ENCODE data around the gene CRYBB1.

DNA sequence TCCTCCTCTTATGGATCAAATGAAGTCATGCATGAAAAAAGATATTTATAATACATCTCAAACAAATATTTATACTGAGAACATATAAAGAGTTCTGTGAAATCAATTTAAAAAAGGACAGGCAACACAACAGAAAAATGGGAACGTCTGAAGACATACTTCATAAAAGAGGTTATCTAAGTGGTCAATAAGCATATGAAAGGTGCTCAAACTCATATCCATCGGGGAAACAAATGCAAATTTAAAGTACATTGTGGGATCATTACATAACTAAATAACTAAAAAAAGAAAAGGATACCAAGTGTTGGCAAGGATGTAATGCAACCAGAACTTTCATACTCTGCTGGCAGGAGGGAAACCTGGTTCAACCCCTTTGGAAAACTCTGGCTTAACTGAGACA is 50.2 kb downstream of the CRYBB1 start:
- TF ChIP-seq GATA2 (IDR thresholded peaks at IDR 0.05; ENCODE audit: low read depth, low read length) = no peak
- no peak for TF ChIP-seq GATA3 (IDR thresholded peaks at IDR 0.05; ENCODE audit: low read depth, low read length)
